Activated CD8-positive, alpha-beta T cell treated with anti-CD3 and anti-CD28 coated beads for 36 hours (primary cell): ENCODE measurements around the gene HOXB5. TPM values are rescaled to one million over a fixed set of nuclear protein-coding genes. Genes with fewer than 3 reads are reported as not detected.

Experiments
- ATAC-seq: fragments of 200-7000 bp; cut with Tn5 transposase; one replicate; pipeline ENCODE4 v1.10.0; 2021; ENCODE audit warnings: mild to moderate bottlenecking, moderate library complexity
- CTCF ChIA-PET: fragments of 350-600 bp; sonication (Branson Sonifier 250); formaldehyde crosslinking; loops from one replicate; lab custom pipeline; 2021; ENCODE audit warnings: antibody characterized with exemption; lab: Charles Lee
- POLR2A ChIA-PET: fragments of 350-600 bp; sonication (Branson Sonifier 250); formaldehyde crosslinking; loops from one replicate; lab custom pipeline; 2021; ENCODE audit warnings: antibody characterized with exemption; lab: Charles Lee
- DNase-seq: peaks from one replicate; pipeline ENCODE4 v3.0.0-alpha.2; 2020
- H3K27ac Mint-ChIP-seq: one replicate; pipeline ENCODE4 v1.8.0; 2021; ENCODE audit warnings: mild to moderate bottlenecking, mixed read lengths
- H3K27me3 Mint-ChIP-seq: one replicate; pipeline ENCODE4 v1.8.0; 2021; ENCODE audit warnings: mixed read lengths
- H3K36me3 Mint-ChIP-seq: one replicate; pipeline ENCODE4 v1.8.0; 2021; ENCODE audit warnings: low read depth, mixed read lengths
- H3K4me1 Mint-ChIP-seq: one replicate; pipeline ENCODE4 v1.8.0; 2021; ENCODE audit warnings: low read depth, mixed read lengths
- H3K4me3 Mint-ChIP-seq: one replicate; pipeline ENCODE4 v1.8.0; 2021; ENCODE audit warnings: mild to moderate bottlenecking, moderate library complexity, mixed read lengths
- H3K9me3 Mint-ChIP-seq: one replicate; pipeline ENCODE4 v1.8.0; 2021; ENCODE audit warnings: mixed read lengths
- CTCF ChIP-seq: fragments of 200-600 bp; IDR thresholded peaks from one replicate; pipeline ENCODE4 v1.8.0; 2022; ENCODE audit warnings: antibody characterized with exemption, mild to moderate bottlenecking
- intact Hi-C: fragments of 100-400 bp; cut with micrococcal nuclease; formaldehyde crosslinking; loops from one replicate; pipeline ENCODE4 v1.10.0; 2022
- total RNA-seq, 2 experiments: library from RNA; stranded (reverse); gene quantifications; one replicate each; pipeline ENCODE4 v1.2.3, GENCODE V29; 2021

The HOXB5 gene
- total RNA-seq, 2 experiments from 2014 or later: not detected

GRCh38 chr17:48640858-48641180 lies 47.2 kb upstream of the HOXB5 start:
- TF ChIP-seq CTCF: no peak
- ATAC-seq (no peak), DNase-seq (no peak)
- Mint-ChIP-seq H3K9me3 (no peaks in the 10 kb centered on the region), H3K27ac (no peak overlapping the region), H3K36me3 (no peaks in the 10 kb centered on the region), H3K27me3 (peaks cover 81% of the 10 kb centered on the region), H3K4me1 (peaks cover 10% of the 10 kb centered on the region), H3K4me3 (no peak overlapping the region)
- CTCF ChIA-PET: interaction anchor here (0.9 to 2.7 kb wide), 6 partner anchors 15 to 83 kb away, joined by 3 to 10 read pairs (median 4); partner anchors contain the start of gene HOXB9
- POLR2A ChIA-PET: no interaction called here
- intact Hi-C loops: no loop called here

- ATAC-seq: no peak
- POLR2A ChIA-PET: interaction anchor here (0.7 kb wide), 1 partner anchor 92 kb away, joined by 3 read pairs; no protein-coding TSS in a partner anchor
- no peaks in the 10 kb centered on the region for H3K9me3 Mint-ChIP-seq
These were observed 46.6 kb upstream of the HOXB5 start for GRCh38 chr17:48639982-48640857.

GRCh38 chr17:48639136-48639535 lies 45.6 kb upstream of the HOXB5 start:
- Mint-ChIP-seq H3K4me1 (peaks cover 6% of the 10 kb centered on the region), H3K9me3 (no peaks in the 10 kb centered on the region), H3K27ac (no peak overlapping the region), H3K4me3 (no peak overlapping the region), H3K36me3 (no peaks in the 10 kb centered on the region), H3K27me3 (peaks cover 81% of the 10 kb centered on the region)
- intact Hi-C loops: no loop called here
- no peak for TF ChIP-seq CTCF
- ChIA-PET CTCF (interaction anchor here (1.6 to 2.7 kb wide), 2 partner anchors 14 to 32 kb away, joined by 4 to 10 read pairs; partner anchors contain the start of gene HOXB9), POLR2A (no interaction called here)
- ATAC-seq (no peak), DNase-seq (no peak)

More at GRCh38 chr17:48639982-48640857, 46.6 kb upstream of the HOXB5 start:
- Mint-ChIP-seq H3K36me3 (no peaks in the 10 kb centered on the region), H3K27me3 (peaks cover 81% of the 10 kb centered on the region), H3K4me1 (peaks cover 6% of the 10 kb centered on the region), H3K27ac (no peak overlapping the region), H3K4me3 (no peak overlapping the region)
- intact Hi-C loops: no loop called here
- TF ChIP-seq CTCF: no peak
- CTCF ChIA-PET: interaction anchor here (1.0 to 2.7 kb wide), 7 partner anchors 15 to 690 kb away, joined by 3 to 10 read pairs (median 4); partner anchors contain the start of gene HOXB9
- no peak for DNase-seq

- Mint-ChIP-seq H3K36me3 (no peaks in the 10 kb centered on the region), H3K9me3 (no peaks in the 10 kb centered on the region), H3K4me1 (peaks cover 9% of the 10 kb centered on the region), H3K4me3 (no peak overlapping the region), H3K27me3 (peaks cover 78% of the 10 kb centered on the region), H3K27ac (no peak overlapping the region)
- TF ChIP-seq CTCF: no peak
- intact Hi-C loops: no loop called here
- no peak for DNase-seq
- no peak for ATAC-seq
- ChIA-PET POLR2A (interaction anchor here (1.2 kb wide), 1 partner anchor 100 kb away, joined by 3 read pairs; no protein-coding TSS in a partner anchor), CTCF (interaction anchor here (0.6 to 3.5 kb wide), 33 partner anchors 7 to 617 kb away, joined by 3 to 33 read pairs (median 5); partner anchors contain the start of genes HOXB8 and HOXB9)
These were observed 44.0 kb upstream of the HOXB5 start for GRCh38 chr17:48637323-48638260.
